Measurements from ENCODE around the gene GNG8.

GRCh38 chr19:46609511-46610412 lies 26.2 kb downstream of the GNG8 start:
- no peak for TF ChIP-seq NFRKB (IDR thresholded peaks at IDR 0.05)
- TF ChIP-seq L3MBTL2 (conservative IDR thresholded peaks at IDR 0.05) = no peak
